Measurements from ENCODE around the gene TFB1M.

TFB1M gene

DNA sequence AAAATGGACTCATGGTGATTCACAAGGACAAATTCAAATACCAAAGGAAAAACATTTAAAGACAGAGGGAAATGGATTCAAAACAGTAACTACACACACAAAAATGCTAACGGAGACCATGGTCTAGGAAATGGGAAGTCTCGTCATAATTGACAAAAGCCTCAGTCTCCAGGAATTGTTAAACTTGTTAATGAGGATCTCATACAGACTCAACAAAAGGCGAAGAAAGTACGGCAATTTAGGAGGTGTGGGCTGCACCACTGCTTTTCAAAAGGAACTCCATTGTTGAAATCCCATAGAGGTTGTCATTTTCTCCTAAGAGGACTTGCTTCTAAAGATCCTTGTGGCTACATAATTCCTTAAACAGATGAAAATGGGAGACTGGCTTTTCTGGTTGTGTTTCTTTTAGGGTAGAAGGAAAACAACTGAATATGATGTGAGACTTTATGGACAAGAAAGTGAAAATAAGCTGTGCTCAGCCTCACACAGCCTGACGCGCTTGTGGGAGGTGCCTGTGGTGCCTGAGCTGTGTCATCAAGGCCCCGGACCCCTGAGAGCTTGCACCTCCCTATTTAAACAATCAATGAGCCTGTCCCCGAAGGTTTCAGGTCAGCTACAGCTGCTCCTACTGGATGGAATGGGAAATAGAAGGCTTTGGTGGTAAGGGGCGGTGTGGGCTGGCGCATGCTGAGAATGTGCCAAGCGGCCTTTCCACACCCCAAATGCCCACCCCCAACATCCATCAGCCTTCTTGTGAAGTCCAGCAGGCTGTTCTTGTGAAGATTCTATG lies 53.0 kb downstream of the TFB1M start:
- no peak for DNase-seq

DNA sequence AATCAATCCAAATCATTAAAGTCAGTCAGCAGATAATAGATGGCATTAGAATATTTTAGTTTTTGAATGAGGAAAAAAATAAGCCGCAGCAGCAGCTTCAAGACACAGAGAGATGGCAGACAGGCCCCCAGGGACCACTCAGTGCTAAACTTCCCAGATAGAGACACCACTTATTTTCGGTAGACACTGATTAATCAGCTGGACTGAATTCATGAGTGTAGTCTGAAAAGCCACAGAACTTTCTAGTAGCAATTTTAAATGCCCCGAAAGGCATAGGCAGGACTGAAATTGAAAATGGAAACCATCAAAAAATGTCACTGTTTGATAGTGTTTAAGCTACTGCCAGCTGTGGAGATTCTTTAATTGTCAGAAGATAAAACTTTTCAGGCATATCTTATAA lies 53.6 kb downstream of the TFB1M start:
- DNase-seq: no peak

DNA sequence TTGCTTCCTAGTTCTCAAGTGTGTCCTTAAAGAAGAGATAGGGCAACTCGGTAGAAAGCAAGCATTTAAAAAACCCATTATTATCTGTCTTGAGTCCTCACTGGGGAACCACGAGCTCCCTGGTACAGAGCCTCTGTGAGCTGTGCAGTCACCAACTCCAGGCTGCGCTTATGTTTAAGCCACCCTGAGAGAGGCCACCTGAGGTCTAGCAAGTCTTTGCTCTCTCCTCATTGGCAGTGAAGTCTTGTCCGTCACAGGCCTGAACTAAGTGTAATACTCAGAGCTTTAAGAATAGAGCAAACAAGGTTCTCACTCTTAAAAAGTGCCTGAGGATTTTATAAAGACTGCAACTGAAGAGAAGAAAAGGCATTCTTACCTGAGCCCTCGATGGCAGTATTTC lies 54.4 kb downstream of the TFB1M start:
- DNase-seq: no peak

DNA sequence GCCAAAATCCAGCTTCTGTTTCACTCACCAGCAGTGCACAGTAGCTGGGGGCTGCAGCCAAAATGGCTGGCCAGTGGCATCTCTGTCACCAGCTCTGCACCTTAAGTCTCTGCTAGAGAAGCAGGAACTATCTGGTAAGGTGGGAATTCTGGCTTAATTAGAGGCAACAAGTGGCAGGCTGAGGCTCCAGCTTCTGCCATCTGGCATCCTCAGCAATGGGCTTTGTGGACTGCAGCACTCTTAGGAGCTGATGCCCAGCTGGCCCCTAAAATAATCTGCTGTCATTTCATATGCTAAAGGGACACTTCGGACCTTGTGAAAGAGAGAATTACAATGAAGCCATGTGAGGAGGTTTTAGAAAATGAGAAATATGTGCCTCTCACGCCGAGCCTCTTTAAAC lies 55.1 kb downstream of the TFB1M start:
- no peak for DNase-seq

DNA sequence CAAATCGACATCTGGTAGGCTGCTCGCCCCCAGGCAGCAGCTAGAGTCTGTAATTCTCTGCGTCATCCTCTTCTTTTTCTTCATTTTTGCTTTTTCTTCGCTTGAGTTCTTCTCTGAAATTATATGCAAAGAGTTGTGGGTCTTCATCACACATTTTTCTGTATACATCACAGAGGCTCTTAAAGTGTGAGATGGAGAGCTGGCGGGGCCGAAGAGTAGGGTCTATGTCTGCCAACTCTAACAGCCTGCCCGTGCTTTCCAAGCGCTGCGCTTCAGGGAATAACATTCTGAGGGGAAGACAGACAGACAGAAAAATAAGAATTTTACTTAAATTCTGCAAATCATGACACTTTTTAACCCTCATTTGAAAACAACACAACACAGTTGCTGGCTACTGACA lies 56.5 kb downstream of the TFB1M start:
- no peak for DNase-seq

DNA sequence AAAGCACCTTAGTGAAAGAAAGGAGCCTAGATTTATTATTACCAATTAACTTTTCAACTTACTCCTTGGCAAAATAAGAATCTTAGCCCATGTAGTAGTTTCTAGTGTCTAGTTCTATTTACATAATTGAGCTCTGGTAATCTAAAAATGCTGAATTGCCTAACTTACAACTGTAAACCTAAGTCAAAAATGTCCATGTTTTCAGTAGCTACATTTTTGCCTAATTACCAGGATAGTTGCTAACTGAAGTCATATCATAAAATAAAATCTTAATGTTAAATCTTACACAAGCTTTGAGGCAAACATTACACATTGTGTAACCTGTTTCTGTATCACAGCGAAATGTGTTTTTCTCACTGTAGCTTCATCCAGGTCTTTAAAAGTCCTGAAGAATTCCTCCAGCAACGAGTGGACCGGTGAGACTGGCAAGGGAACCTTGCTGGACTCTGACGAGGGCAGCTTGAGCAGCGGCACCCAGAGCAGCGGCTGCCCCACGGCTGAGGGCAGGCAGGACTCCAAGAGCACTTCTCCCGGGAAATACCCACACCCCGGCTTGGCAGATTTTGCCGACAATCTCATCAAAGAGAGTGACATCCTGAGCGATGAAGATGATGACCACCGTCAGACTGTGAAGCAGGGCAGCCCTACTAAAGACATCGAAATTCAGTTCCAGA lies 58.0 kb downstream of the TFB1M start:
- no peak for DNase-seq

DNA sequence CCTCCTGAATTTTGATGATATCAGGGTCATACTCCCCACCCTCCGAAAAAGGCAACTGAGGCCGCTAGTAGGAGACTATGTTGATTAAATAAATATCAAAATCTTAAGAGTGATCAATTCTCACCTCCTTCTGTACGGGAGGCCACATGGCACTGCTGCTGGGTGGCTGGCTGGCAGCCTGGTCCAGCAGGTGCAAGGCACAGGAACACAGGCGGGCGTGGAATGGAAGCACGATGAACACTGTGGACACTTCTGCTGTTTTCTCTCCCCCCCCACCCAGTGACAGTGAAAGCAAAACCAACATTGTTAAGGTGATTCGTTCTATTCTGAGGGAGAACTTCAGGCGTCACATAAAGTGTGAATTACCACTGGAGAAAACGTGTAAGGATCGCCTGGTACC lies 60.1 kb downstream of the TFB1M start:
- no peak for DNase-seq

DNA sequence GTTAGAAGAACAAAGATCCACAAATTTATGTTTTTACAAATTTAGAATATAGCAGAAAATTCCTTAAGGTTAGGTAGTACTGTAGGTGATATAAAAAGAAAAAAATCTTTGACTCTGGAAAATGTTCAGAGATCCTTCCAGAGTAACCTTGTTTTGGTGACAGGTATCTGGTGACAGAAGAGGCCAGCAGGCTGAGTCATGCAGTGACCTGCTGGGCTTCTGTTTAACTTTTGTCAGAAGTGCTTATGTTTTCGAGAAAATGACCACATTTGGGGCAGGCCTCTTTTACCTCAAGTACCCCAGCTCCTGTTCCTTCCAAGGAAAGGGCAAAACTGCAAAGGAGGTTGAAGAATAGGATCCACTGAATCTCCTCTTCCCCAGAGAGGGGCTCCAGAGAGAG lies 60.9 kb downstream of the TFB1M start:
- DNase-seq: no peak

DNA sequence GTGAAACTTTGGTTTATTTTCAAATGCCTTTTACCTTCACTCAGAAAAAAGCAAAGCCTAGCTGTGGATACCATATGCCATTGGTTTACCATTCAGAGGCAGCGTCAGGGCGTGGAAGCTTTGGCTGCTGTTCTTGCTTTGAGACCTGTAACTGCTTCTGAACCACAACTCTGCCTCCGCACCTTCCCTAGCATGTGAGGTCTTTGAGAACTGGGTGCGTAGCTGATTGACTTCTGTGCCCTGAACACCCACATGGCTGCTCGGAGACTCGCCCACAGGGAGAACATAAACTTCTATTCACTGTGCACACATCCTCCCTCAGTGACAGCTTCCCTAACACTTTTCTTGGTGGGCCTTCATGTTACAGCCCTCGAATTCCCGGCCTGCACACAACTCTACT lies 61.7 kb downstream of the TFB1M start:
- DNase-seq: no peak

DNA sequence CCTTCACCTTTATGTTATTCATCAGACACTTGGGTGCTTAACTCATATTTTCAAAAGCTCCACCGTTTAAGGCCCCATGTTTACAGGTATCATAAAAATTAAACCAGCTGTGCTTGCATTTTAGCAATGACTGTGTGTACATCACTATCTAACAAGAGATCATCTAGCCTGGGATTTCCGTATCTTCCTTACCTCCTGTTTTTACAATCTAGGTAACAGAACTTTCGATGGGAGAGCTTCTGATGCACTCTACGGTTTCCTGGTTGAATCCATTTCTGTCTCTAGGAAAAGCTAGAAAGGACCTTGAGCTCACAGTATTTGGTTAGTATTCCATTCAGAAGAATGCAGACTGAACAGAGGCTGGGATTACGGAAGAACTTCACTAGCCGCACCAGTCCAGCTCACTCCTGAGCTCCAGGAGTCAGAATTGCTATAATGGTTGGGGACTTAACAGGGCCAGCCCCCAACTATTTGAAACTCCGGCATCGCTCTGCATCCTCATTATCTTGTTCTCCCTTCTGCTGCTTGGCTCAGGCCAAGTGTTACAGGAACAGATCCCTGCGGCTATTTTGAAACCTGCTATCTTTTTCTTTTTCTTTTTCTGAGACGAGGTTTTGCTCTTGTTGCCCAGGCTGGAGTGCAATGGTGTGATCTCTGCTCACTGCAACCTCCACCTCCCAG lies 63.4 kb downstream of the TFB1M start:
- DNase-seq: no peak

DNA sequence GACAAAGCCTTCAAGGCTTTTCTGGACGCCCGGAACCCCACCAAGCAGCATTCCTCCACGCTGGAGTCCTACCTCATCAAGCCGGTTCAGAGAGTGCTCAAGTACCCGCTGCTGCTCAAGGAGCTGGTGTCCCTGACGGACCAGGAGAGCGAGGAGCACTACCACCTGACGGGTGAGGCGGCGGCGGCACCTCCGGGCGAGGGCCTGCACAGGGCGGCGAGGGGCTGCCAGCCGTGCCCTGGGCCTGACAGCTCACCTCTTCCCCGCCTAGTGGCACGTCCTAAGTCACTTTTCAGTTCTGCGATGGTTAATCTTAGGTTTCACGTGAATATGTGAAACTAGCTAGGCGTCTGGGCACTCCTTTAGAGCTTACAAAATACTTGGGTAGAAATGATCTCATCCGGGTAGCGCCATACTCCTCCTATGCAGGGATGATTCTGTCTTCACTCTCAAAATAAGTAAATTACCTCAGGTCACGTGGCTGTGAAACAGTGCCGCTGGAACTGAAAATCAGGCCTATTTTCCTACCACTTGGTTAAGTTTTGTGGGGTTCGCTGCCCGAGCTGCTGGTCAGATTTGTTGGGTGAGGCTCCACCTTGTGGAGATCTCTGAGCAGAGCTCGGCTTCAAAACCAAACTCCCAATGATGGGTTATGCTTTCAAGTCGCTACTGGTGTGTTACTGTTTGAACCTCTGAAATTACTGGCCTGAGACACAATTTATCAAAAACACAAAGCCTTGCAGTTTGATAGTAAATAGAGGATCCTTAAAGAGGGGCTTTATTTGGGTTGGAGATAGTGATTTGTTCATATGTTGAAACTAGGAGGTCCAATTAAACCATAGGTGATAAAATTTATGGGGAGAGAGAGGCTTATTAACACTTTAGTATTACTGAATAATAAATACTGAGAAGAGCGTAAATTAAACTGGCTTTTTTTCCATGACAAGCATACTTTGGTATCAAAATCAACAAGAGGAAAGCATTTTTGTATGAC lies 66.0 kb downstream of the TFB1M start:
- DNase-seq: peak; percentile 43

DNA sequence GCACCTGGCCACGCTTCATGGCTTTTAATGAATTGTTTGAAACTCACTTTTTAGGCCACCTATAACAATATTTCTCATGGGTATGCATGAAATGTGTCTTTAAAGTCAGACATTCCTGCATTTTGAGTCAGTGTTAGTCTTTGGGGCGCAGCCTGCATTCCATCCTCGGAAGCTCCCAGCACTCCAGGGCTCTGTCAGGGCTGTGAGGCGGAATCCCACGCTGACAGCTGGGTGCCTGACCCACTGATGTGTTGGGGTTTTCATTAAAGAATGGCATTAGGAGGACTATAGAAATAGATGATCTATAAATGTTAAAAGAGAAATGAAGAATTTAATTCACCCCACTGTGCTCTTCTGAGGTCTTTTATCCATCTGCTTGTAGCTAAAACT lies 66.7 kb downstream of the TFB1M start:
- DNase-seq: no peak

DNA sequence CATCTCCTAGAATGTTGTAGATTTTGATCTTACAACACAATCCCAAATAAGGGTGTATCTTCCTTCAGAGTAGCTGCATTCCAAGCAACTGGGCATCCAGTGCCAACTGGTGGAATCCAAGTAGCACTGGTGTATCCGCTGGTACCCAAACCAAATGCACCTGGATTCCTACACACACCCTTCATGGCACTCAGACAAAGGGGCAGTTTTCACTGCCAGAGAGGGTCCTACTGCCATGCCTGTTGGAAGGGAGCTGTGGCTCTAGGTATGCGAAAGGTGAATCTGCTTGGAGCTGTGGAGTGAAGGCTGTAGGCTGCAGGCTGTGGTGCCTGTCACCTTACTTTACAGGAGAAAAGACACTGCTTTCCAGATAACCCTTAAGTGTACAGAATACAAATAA lies 67.5 kb downstream of the TFB1M start:
- no peak for DNase-seq

DNA sequence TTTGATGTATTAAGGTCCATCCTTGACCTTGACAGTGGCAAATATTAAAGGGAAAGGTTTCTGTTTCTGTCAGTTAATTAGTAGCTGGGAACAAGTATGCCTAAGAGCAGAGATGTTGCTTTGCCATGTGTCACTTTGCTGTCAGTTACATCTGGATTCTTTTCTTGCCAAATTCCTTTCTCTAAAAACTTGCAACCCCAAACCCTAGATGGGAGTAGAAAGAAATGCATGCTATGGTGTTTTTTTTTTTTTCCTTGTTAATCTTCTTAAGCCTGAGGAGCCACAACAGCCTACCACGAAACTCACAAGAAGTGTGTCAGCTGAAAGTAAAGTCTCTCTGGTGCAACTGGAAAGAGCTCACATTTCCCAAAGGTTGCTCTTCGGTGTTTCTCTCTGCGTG lies 68.5 kb downstream of the TFB1M start:
- DNase-seq: no peak

DNA sequence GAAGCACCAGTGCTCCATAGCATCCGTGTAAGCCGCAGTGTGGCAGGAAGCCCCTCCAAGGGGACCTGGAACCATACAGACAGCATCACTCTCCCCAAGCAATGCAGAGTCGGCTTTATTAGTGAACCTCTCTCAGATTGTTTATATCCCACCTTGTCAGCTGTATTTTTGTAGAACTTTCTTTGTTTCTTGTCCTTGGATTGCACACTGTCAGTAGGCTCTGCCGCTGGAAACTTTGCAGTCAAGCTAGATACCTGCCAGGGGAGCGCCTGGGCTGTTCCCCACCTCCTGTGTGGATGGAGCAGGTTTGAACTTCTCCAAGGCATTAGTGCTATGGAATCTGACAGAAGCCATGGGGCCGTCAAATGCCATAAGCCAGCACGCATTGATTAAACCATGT lies 69.1 kb downstream of the TFB1M start:
- DNase-seq: no peak

DNA sequence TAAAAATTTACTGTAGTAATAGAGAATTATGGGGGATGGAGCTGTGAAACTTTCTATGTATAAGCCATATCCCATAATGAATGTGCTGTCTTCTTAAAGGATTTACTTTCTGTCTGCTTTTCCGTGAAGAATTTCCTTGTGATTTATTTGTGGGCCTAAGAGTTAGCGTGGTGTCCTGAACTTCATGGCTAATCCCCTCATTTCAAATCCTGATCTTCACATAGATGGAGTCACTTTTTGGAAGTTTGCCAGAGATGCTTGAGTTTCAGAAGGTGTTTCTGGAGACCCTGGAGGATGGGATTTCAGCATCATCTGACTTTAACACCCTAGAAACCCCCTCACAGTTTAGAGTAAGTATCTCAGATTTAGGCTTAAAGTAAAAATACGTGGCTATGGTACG lies 69.8 kb downstream of the TFB1M start:
- no peak for DNase-seq

DNA sequence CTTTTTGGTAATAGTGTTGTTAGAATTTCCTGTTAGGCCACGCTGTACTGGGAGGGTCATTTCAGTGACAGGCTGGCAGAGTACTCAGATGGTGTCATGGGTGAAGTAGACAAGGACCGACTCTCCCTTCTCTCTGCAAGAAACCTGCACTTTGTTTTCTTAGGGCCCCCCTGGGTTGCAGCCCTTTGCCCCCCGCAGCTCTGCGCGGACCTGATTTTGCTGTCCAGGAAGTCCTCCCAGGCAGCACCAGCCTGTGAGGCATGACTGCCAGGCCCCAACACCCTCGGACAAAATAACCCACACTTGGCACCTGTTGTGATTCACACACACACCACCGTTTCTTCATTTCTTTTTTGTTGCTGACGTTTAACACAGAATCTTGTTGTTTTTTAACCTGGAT lies 72.3 kb downstream of the TFB1M start:
- DNase-seq: no peak

DNA sequence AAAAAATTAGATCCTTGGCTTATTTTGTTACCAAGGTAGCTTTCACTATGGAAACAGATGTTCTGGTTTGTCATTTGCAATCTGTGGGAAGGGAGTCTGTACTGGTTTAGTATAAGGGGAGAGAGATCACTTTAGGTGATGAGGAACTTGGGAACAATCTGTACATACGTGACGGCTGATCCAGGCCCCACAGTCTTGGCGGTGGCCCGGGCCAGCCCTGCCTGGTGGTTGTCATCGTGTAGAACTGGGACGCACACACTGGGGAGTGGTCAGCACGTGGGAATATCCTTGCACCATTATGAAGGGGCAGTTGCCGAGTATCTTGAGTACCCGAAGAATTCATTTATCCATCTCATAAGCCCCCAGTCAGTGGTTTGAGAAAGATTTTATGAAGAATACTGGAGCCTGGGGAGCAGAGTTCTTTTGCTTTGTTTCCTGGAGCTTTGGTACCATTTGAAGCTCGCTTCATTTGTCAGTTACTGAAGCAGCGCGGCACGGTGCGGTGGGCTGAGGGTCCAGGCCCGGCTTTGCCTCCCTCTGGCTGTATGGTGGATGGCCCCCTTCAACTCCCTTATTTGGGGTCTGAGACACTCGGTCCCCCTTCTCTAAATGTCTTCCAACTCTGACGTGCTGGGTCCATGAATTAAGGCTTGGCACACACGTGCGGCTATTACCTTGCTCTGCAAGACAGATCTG lies 73.2 kb downstream of the TFB1M start:
- DNase-seq: no peak

DNA sequence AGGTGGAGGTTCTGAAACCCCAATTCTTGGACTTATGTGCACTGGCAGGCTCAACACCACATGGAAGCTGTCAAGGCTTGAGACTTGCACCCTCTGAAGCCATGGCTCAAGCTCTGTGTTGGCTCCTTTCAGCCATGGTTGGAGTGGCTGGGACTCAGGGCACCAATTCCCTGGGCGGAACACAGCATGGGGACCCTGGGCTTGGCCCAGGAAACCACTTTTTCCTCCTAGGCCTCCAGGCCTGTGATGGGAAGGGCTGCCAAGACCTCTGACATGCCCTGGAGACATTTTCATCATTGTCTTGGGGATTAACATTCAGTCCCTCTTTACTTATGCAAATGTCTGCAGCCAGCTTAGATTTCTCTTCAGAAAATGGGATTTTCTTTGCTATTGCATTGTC lies 76.7 kb downstream of the TFB1M start:
- DNase-seq: no peak

DNA sequence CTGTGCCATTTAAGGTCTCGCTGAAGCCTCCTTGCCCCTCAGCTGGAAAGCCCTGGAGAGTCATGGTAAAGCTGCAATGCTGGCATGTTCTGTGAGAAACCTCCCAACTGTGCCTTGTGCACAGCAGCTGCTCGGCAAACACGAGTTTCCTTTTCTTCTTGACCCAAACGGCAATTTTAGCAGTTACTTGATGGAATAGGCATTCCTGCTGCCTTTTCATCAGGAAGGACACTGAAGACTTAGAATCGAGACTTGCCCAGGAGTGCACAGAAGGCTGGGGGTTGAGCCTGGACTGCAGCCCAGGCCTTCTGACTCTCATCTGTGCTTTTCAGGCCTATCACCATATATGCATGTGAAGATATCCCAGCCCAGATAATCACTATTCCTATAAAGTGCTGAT lies 79.2 kb downstream of the TFB1M start:
- DNase-seq: no peak

DNA sequence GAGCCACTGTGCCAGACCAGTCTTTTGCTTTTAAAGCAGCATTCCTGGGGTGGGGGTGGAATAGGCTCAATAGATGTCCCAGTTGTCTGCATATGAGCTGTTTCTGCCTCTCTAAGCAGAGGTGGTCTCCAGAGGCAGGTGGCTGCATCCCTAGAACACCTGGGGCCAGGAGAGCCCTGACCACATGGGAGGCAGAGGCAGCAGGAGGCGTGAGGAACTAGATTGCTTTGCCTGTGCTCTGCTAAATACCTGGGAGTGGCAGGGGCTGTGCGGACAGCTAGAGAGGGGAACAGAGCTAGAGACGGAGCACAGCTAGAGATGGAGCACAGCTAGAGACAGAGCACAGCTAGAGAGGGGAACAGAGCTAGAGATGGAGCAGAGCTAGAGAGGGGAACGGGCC lies 79.6 kb downstream of the TFB1M start:
- DNase-seq: no peak

DNA sequence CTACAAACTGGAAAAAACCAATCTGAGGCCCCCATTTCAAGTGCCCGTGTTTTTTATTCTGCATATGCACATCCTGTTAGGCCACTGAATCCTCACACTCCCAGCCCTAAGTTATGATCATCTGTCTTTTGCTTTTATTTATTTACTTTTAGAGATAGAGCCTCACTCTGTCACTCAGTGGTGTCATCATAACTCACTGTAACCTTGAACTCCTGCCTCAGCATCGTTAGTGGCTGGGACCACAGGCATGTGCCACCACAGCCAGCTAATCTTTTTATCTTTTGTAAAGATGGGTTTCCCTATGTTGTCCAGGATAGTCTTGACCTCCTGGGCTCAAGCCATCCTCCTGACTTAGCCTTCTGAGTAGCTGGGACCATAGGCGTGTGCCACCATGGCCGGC lies 80.1 kb downstream of the TFB1M start:
- DNase-seq: no peak
